Vagina (tissue), 2 donors: ENCODE results near the gene TFPT. TPM values are rescaled to one million over a fixed set of nuclear protein-coding genes. Genes with fewer than 3 reads are reported as not detected.

ENCODE experiments used
- DNase-seq, 2 donors: peaks; one replicate each; pipeline ENCODE4 v3.0.0-alpha.2; 2017; ENCODE audit errors: extremely low spot score in 2 of 2
- H3K27ac ChIP-seq: fragments of 200-600 bp; sonication (generic); one replicate; pipeline ENCODE4 v1.5.1; 2019
- H3K27me3 ChIP-seq: fragments of 200-600 bp; sonication (generic); one replicate; pipeline ENCODE4 v1.5.1; 2019
- H3K36me3 ChIP-seq, 2 donors: fragments of 200-600 bp; sonication (generic); one replicate each; pipeline ENCODE4 v1.5.1; 2017 to 2019
- H3K4me1 ChIP-seq: fragments of 200-600 bp; sonication (generic); one replicate; pipeline ENCODE4 v1.5.1; 2019
- H3K4me3 ChIP-seq, 2 donors: fragments of 200-600 bp; sonication (generic); 1 replicate in 1 of 2; 2 replicates in 1 of 2; pipeline ENCODE4 v1.5.1; 2016 to 2019
- H3K9me3 ChIP-seq: fragments of 200-600 bp; sonication (generic); one replicate; pipeline ENCODE4 v1.5.1; 2019
- CTCF ChIP-seq, 3 experiments: fragments of 450-650 bp in 2 of 3; fragments of 200-600 bp in 1 of 3; sonication (generic) in 1 of 3; IDR thresholded peaks; one replicate each; pipeline ENCODE4 v1.5.1; 2017 to 2019; ENCODE audit warnings: antibody characterized with exemption in 3 of 3, mild to moderate bottlenecking in 2 of 3, moderate library complexity in 2 of 3
- POLR2A ChIP-seq, 2 donors: fragments of 450-650 bp; IDR thresholded peaks; one replicate each; pipeline ENCODE4 v1.6.1; 2017; ENCODE audit warnings: antibody characterized with exemption in 2 of 2, mild to moderate bottlenecking in 2 of 2, moderate library complexity in 2 of 2
- POLR2AphosphoS5 ChIP-seq, 2 donors: sonication (generic); formaldehyde crosslinking; IDR thresholded peaks; one replicate each; pipeline ENCODE4 v1.9.0; 2017; ENCODE audit warnings: antibody characterized with exemption in 2 of 2, mild to moderate bottlenecking in 2 of 2, low read depth in 1 of 2; ENCODE audit not compliant: insufficient read depth in 1 of 2
- intact Hi-C: fragments of 100-400 bp; cut with DNase I; formaldehyde crosslinking; loops from one replicate; pipeline ENCODE4 v1.15.1; 2023
- total RNA-seq: library from RNA; depleted of rRNA; stranded (reverse); fragments of >200 nt; gene quantifications from one replicate; pipeline ENCODE4 v1.2.3, GENCODE V29; 2016

TFPT gene
- total RNA-seq, 1 donor from 2014 or later = 13.0 TPM

GRCh38 chr19:54142166-54142780 is 26.8 kb upstream of the TFPT start:
- Histone ChIP-seq H3K27me3 (no peaks in the 10 kb centered on the region), H3K27ac (no peak overlapping the region), H3K36me3 (peaks cover 0 to 50% of the 10 kb centered on the region in 2 donors), H3K4me1 (peaks cover 38% of the 10 kb centered on the region), H3K9me3 (no peaks in the 10 kb centered on the region), H3K4me3 (no peak overlapping the region)
- no peak for DNase-seq
- no peak for TF ChIP-seq CTCF (IDR thresholded peaks at IDR 0.05)
- TF ChIP-seq POLR2AphosphoS5 (IDR thresholded peaks at IDR 0.05; ENCODE audit: insufficient read depth in 1 of 2, low read depth in 1 of 2) = no peak
- TF ChIP-seq POLR2A (IDR thresholded peaks at IDR 0.05) = no peak
- intact Hi-C loops = no loop called here

- Histone ChIP-seq H3K4me1 (peaks cover 41% of the 10 kb centered on the region), H3K27me3 (no peaks in the 10 kb centered on the region), H3K9me3 (no peaks in the 10 kb centered on the region), H3K36me3 (peaks cover 0 to 40% of the 10 kb centered on the region in 2 donors), H3K27ac (no peak overlapping the region), H3K4me3 (no peak overlapping the region)
- DNase-seq = no peak
- intact Hi-C loops = no loop called here
- no peak for TF ChIP-seq POLR2A (IDR thresholded peaks at IDR 0.05)
- no peak for TF ChIP-seq CTCF (IDR thresholded peaks at IDR 0.05)
- no peak for TF ChIP-seq POLR2AphosphoS5 (IDR thresholded peaks at IDR 0.05; ENCODE audit: insufficient read depth in 1 of 2, low read depth in 1 of 2)
Observed at GRCh38 chr19:54141356-54141755, 25.9 kb upstream of the TFPT start.

GRCh38 chr19:54138489-54139256 is 23.2 kb upstream of the TFPT start:
- Histone ChIP-seq H3K4me1 (peaks cover 50% of the 10 kb centered on the region), H3K36me3 (peaks cover 0 to 14% of the 10 kb centered on the region in 2 donors), H3K27me3 (no peaks in the 10 kb centered on the region), H3K9me3 (no peaks in the 10 kb centered on the region), H3K27ac (peak overlapping the region; percentile 89), H3K4me3 (peak overlapping the region; percentile 78 to 88)
- DNase-seq = no peak
- TF ChIP-seq POLR2A (IDR thresholded peaks at IDR 0.05) (no peak), CTCF (IDR thresholded peaks at IDR 0.05) (no peak), POLR2AphosphoS5 (IDR thresholded peaks at IDR 0.05; ENCODE audit: insufficient read depth in 1 of 2, low read depth in 1 of 2) (no peak)
- intact Hi-C loops = no loop called here

DNA sequence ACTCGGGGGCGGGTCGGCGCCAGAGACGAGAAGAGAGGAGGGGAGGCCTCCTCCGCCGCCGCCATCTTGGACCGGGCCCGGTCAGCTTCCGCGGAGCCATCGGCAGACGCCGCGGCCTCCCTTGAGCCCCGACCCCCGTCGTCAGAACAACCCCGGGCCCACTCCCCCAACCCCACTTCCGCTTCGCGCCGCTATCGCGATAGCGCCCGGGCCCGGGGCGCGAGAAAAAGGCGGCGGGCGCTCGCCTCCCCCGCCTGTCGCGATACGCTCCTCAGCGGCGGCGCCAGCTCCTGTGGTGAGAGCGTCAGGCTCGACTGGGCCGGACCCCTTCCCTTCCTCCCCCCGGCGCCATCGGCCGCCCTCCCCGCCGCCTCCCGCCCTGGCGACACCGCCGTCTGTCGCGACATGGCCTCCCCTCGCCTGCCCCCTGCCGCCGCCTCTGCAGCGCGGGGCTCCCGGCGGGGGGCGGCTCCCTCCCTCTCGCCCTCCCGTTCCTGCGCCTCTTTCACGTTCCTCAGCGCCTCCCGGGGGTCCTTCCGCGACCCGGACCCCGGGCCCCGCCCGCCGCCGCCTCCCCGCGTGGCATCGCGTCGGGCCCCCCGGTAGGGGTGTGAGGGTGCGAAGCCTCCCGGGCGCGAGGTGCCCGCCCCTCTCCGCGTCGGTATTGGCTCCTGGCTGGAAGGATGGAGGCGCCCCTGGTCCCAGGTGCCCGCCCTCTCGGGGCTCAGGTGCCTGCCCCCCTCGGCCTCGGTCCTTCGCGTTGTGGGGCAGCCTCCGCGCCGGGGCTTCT is 22.4 kb upstream of the TFPT start, which contains the start of gene CNOT3:
CNOT3 (plus strand) TSS at position 64 of the 790 bp plus-strand sequence. CDS start 5,217 bp downstream, outside the sequence.
- intact Hi-C loops = no loop called here

More for the DNA sequence above, 22.4 kb upstream of the TFPT start, which contains the start of gene CNOT3:
- H3K27me3 ChIP-seq = no peaks in the 10 kb centered on the region
- peaks cover 0 to 6% of the 10 kb centered on the region in 2 donors for H3K36me3 ChIP-seq
- TF ChIP-seq POLR2AphosphoS5 (IDR thresholded peaks at IDR 0.05; ENCODE audit: insufficient read depth in 1 of 2, low read depth in 1 of 2) (peak in 1 of 2 donors; percentile 94), CTCF (IDR thresholded peaks at IDR 0.05) (no peak), POLR2A (IDR thresholded peaks at IDR 0.05) (peak; percentile 88 to 96)
- DNase-seq = no peak
- peak within 1 kb of the TSS; percentile 89 for H3K27ac ChIP-seq
- H3K9me3 ChIP-seq = no peaks in the 10 kb centered on the region
- H3K4me1 ChIP-seq = peaks cover 50% of the 10 kb centered on the region
- peak within 1 kb of the TSS; percentile 78 to 88 for H3K4me3 ChIP-seq
